Esophagus squamous epithelium (tissue), 5 donors: ENCODE data around the gene RNF223. TPM values are rescaled to one million over a fixed set of nuclear protein-coding genes. Genes with fewer than 3 reads are reported as not detected.
A peak's percentile ranks its signal among the peaks of the same experiment; 100 is the strongest.

Experiments
- DNase-seq: peaks from one replicate; lab custom pipeline; 2025; lab: John Stamatoyannopoulos, UW
- H3K27ac ChIP-seq, 4 donors: fragments of 200-600 bp; sonication (generic); one replicate each; pipeline ENCODE4 v1.5.1; 2016 to 2019; ENCODE audit warnings: mild to moderate bottlenecking in 1 of 4
- H3K27me3 ChIP-seq, 4 donors: fragments of 200-600 bp; sonication (generic); 1 replicate in 3 of 4; 2 replicates in 1 of 4; pipeline versions ENCODE4 v1.5.1 to v1.6.0; 2017 to 2021; ENCODE audit warnings: antibody characterized with exemption in 1 of 4
- H3K36me3 ChIP-seq, 3 donors: fragments of 200-600 bp; sonication (generic); one replicate each; pipeline ENCODE4 v1.5.1; 2016 to 2019
- H3K4me1 ChIP-seq, 3 donors: fragments of 200-600 bp; sonication (generic); one replicate each; pipeline ENCODE4 v1.5.1; 2017 to 2019
- H3K4me3 ChIP-seq, 4 donors: fragments of 200-600 bp; sonication (generic); 1 replicate in 3 of 4; 2 replicates in 1 of 4; pipeline ENCODE4 v1.5.1; 2016 to 2019; ENCODE audit warnings: mild to moderate bottlenecking in 2 of 4, moderate library complexity in 1 of 4
- H3K9me3 ChIP-seq, 3 donors: fragments of 200-600 bp; sonication (generic); one replicate each; pipeline ENCODE4 v1.5.1; 2016 to 2019
- POLR2A ChIP-seq, 4 donors: fragments of 450-650 bp; IDR thresholded peaks; one replicate each; pipeline ENCODE4 v1.6.1; 2017; ENCODE audit warnings: antibody characterized with exemption in 4 of 4, mild to moderate bottlenecking in 4 of 4, moderate library complexity in 3 of 4
- WGBS, 2 donors: methylation state at CpG; one replicate each; pipeline ENCODE4 v1.1.5; 2018; 5-methylcytosine and 5-hydroxymethylcytosine counted together
- intact Hi-C: fragments of 100-400 bp; cut with DNase I; formaldehyde crosslinking; loops from one replicate; pipeline ENCODE4 v1.15.0; 2022
- total RNA-seq, 4 donors: library from RNA; depleted of rRNA; stranded (reverse); fragments of >200 nt; gene quantifications; one replicate each; pipeline ENCODE4 v1.1.0, GENCODE V29; 2016
- TF ChIP-seq, protein P1 (sequence below), 6 experiments: fragments of 450-650 bp in 4 of 6; fragments of 200-600 bp in 2 of 6; sonication (generic) in 2 of 6; IDR thresholded peaks; one replicate each; pipeline ENCODE4 v1.5.1; 2016 to 2019; ENCODE audit warnings: antibody characterized with exemption in 6 of 6, mild to moderate bottlenecking in 4 of 6, moderate library complexity in 4 of 6
- donor health status: DM: yes; HTN: yes; CAD: no.

RNF223 gene
- total RNA-seq, 4 donors from 2014 or later: 11.8 to 25.3 (median 12.3) TPM

DNA sequence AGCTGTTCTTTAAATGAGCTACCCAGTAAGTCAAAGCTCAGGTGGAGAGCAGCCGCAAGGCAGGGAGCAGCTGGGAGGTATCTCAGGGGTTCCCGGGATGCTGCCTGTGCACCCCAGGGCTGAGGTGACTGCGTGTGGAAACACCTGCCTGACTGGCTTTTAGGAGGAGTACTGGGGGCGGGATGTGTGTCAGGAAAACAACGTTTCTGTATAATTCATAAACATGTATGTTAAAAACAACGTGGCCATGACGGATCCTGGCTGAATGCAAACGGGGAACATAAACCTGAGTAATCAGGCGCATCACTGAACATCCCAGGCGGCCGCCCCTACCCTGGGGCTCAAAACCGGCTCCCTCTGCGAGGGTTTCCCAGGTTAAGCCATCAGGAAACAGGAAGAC lies 40.3 kb upstream of the RNF223 start:
- H3K36me3 ChIP-seq: peaks cover 0 to 23% (median 0%) of the 10 kb centered on the region in 3 donors
- H3K27ac ChIP-seq: no peak overlapping the region
- H3K27me3 ChIP-seq: peaks cover 0 to 23% (median 0%) of the 10 kb centered on the region in 4 donors
- DNase-seq: no peak
- WGBS, 2 donors: 75 to 89% methylated on average over 10 to 12 of the region's 13 CpGs
- peaks cover 0 to 8% (median 0%) of the 10 kb centered on the region in 3 donors for H3K9me3 ChIP-seq
- H3K4me3 ChIP-seq: peak overlapping the region in 2 of 4 donors; percentile 62 to 96
- TF ChIP-seq, protein P1, sequence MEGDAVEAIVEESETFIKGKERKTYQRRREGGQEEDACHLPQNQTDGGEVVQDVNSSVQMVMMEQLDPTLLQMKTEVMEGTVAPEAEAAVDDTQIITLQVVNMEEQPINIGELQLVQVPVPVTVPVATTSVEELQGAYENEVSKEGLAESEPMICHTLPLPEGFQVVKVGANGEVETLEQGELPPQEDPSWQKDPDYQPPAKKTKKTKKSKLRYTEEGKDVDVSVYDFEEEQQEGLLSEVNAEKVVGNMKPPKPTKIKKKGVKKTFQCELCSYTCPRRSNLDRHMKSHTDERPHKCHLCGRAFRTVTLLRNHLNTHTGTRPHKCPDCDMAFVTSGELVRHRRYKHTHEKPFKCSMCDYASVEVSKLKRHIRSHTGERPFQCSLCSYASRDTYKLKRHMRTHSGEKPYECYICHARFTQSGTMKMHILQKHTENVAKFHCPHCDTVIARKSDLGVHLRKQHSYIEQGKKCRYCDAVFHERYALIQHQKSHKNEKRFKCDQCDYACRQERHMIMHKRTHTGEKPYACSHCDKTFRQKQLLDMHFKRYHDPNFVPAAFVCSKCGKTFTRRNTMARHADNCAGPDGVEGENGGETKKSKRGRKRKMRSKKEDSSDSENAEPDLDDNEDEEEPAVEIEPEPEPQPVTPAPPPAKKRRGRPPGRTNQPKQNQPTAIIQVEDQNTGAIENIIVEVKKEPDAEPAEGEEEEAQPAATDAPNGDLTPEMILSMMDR (IDR thresholded peaks at IDR 0.05): no peak
- TF ChIP-seq POLR2A (IDR thresholded peaks at IDR 0.05): no peak
- intact Hi-C loops: loop anchor here (10.0 kb wide), 1 partner anchor 80 kb away; no protein-coding TSS in a partner anchor
- H3K4me1 ChIP-seq: peaks cover 9 to 28% (median 15%) of the 10 kb centered on the region in 3 donors

GRCh38 chr1:1112237-1112985 lies 38.3 kb upstream of the RNF223 start:
- Histone ChIP-seq H3K27ac (no peak overlapping the region), H3K27me3 (peaks cover 0 to 3% (median 0%) of the 10 kb centered on the region in 4 donors), H3K9me3 (peaks cover 0 to 8% (median 0%) of the 10 kb centered on the region in 3 donors), H3K4me1 (peaks cover 9 to 30% (median 15%) of the 10 kb centered on the region in 3 donors), H3K36me3 (peaks cover 0 to 23% (median 0%) of the 10 kb centered on the region in 3 donors), H3K4me3 (no peak overlapping the region)
- intact Hi-C loops: loop anchor here (10.0 kb wide), 1 partner anchor 78 kb away; no protein-coding TSS in a partner anchor
- TF ChIP-seq POLR2A (IDR thresholded peaks at IDR 0.05): no peak
- TF ChIP-seq, protein P1 (IDR thresholded peaks at IDR 0.05): no peak
- DNase-seq: no peak
- 94 to 97% methylated on average over 20 to 27 of the region's 30 CpGs for WGBS, 2 donors

DNA sequence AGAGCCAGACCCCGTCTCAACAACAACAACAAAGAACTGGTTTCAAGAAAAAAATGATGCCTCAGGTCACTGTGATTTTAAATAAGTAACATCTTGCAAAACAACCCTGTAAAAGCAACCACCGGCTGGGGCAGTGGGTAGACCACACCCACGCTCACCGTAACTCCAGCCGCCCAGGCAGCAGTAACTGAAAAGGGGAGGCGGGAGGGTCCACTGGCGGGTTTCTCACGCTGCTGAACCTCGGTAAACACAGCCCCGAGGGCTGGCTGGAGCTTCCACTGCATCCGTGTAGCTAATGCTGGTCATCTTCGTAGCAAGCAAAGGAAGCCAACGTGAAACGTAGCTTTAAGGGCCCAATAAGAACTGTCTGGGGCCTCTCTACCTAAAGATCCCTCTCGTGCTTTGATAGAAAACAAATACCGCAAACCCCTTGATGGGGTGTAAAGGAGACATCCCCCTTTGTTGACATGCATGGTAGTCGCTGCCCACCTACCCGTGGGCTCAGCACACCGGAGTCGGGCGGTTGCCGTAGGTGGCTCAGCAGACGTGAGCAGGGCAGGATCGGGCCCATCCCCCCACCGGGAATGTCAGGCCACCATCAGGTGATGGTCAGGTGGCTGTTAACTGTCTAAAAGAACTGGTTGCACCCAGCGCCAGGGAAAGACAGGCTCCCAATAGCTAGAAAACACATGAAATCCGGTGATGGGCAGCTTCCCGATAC lies 37.6 kb upstream of the RNF223 start:
- WGBS, 2 donors: 93 to 95% methylated on average over 19 to 28 of the region's 28 CpGs
- Histone ChIP-seq H3K4me1 (peaks cover 6 to 23% (median 12%) of the 10 kb centered on the region in 3 donors), H3K4me3 (no peak overlapping the region), H3K27ac (no peak overlapping the region), H3K36me3 (peaks cover 0 to 23% (median 0%) of the 10 kb centered on the region in 3 donors), H3K9me3 (peaks cover 0 to 8% (median 0%) of the 10 kb centered on the region in 3 donors), H3K27me3 (no peaks in the 10 kb centered on the region)
- intact Hi-C loops: loop anchor here (10.0 kb wide), 1 partner anchor 77 kb away; no protein-coding TSS in a partner anchor
- TF ChIP-seq POLR2A (IDR thresholded peaks at IDR 0.05): no peak
- TF ChIP-seq, protein P1 (IDR thresholded peaks at IDR 0.05): no peak
- no peak for DNase-seq

DNA sequence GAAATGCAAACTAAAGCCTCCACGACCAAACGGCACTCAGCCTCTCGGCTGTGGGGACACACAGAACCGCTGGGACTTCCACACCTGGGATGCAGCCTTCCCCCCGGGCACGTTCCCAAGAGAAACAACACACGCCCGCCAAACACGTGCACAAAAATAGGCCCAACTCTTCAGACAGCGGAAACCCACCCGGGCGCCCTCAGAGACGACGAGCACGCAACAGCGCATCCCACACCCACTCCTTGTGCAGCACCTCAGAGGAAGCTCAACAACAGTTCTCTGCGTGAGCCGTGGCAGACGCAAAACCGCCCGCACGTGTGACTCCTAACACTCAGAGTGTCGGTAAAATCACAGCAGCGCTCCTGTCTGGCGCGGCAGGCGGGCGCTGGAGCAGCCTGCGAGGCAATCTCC lies 36.5 kb upstream of the RNF223 start:
- H3K27ac ChIP-seq: no peak overlapping the region
- WGBS, 2 donors: 87 to 100% methylated on average over 3 to 21 of the region's 29 CpGs
- peaks cover 0 to 23% (median 0%) of the 10 kb centered on the region in 3 donors for H3K36me3 ChIP-seq
- peaks cover 0 to 8% (median 0%) of the 10 kb centered on the region in 3 donors for H3K9me3 ChIP-seq
- no peak for DNase-seq
- H3K4me3 ChIP-seq: no peak overlapping the region
- peaks cover 4 to 20% (median 9%) of the 10 kb centered on the region in 3 donors for H3K4me1 ChIP-seq
- TF ChIP-seq, protein P1 (IDR thresholded peaks at IDR 0.05): no peak
- TF ChIP-seq POLR2A (IDR thresholded peaks at IDR 0.05): no peak
- intact Hi-C loops: loop anchor here (10.0 kb wide), 1 partner anchor 76 kb away; no protein-coding TSS in a partner anchor
- no peaks in the 10 kb centered on the region for H3K27me3 ChIP-seq
